ENCODE results near the gene CATSPERE. TPM values are rescaled to one million over a fixed set of nuclear protein-coding genes. Genes with fewer than 3 reads are reported as not detected.

The CATSPERE gene
- total RNA-seq, 5 donors from 2014 or later (not counting 1 experiment from before 2014, with no cell fraction given) = 0.79 to 1.5 (median 1.3) TPM

DNA sequence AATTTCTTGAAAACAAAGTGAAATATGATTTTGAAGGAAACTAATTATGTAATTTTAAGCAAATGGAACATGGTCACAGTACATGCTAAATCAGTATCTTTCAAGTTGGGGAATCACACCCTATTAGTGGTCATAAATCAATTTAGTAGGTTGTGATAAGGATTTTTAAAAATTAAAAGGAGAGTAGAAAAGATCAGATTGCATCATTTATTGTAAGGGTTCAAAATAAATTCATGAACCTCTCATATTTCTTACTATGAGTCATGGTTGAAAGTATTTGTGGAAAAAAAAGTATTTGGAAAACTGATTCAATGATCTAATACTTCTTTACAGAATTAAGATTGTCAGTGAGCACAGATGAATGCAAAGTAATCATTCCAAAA, 24.0 kb upstream of the CATSPERE start:
- ChIA-PET POLR2A (no interaction called here), CTCF (no interaction called here)
- H3K27ac ChIP-seq (ENCODE audit: low read length) = no peak overlapping the region
- H3K9me3 ChIP-seq = no peaks in the 10 kb centered on the region
- no peaks in the 10 kb centered on the region for H3K9me3 Mint-ChIP-seq
- peaks cover 36% of the 10 kb centered on the region for H3K36me3 Mint-ChIP-seq
- H3K36me3 ChIP-seq (ENCODE audit: control insufficient read depth in 2 of 2, extremely low read depth in 1 of 2, insufficient read depth in 1 of 2, low read length in 1 of 2) = peaks cover 8 to 28% of the 10 kb centered on the region in 2 donors
- DNase-seq (no peak), ATAC-seq (replicated peaks in 1 of 4) (no peak)
- no peak overlapping the region for H3K4me3 Mint-ChIP-seq
- no peaks in the 10 kb centered on the region for H3K27me3 Mint-ChIP-seq
- peaks cover 29 to 43% (median 38%) of the 10 kb centered on the region in 3 donors for H3K4me1 Mint-ChIP-seq
- peaks cover 0 to 7% of the 10 kb centered on the region in 2 experiments for H3K4me1 ChIP-seq (ENCODE audit: control insufficient read depth in 1 of 2, extremely low read depth in 1 of 2, insufficient read depth in 2 of 2, low read length in 2 of 2)
- H3K27ac Mint-ChIP-seq = no peak overlapping the region
- H3K4me3 ChIP-seq (ENCODE audit: control insufficient read depth in 1 of 2, extremely low read depth in 1 of 2, low read length in 1 of 2) = no peak overlapping the region
- H3K27me3 ChIP-seq (replicated peaks in 1 of 2; ENCODE audit: control insufficient read depth in 2 of 2, extremely low read depth in 1 of 2, insufficient read depth in 2 of 2, low read length in 1 of 2) = no peaks in the 10 kb centered on the region

DNA sequence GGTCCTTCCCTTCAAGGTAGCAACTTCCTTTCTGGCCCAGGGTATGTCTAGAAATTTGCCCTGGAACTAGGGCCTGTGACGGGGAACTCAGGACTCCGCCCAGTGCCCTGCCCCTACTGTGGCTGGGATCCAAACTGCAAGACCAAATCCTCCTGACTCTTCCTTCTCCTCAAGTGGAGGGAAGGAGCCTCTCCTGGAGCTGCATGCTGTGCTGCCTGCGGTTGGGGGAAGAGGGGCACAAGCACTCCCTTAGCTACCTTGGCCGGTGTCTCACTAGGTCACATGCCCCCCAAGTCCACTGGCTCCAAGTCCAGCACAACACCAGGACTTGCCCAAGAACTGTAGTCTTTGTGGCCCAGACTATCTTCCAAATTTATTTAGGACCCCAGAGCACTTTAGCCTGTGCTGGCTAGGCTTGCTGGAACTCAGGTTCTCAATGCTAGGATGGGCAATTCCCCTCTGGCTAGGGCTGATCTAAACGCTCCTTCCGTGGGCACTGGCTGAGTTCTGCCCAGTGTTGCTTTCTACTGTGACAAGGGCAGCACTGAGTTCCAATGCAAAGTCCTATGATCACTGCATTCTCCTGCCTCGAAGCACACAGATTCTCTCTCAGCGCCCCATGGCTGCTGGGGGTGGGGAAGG, 21.6 kb upstream of the CATSPERE start:
- Mint-ChIP-seq H3K36me3 (peaks cover 27% of the 10 kb centered on the region), H3K9me3 (no peaks in the 10 kb centered on the region), H3K4me1 (peaks cover 39 to 58% (median 51%) of the 10 kb centered on the region in 3 donors), H3K27ac (no peak overlapping the region), H3K4me3 (no peak overlapping the region), H3K27me3 (no peaks in the 10 kb centered on the region)
- Histone ChIP-seq H3K27me3 (replicated peaks in 1 of 2; ENCODE audit: control insufficient read depth in 2 of 2, extremely low read depth in 1 of 2, insufficient read depth in 2 of 2, low read length in 1 of 2) (no peaks in the 10 kb centered on the region), H3K4me1 (ENCODE audit: control insufficient read depth in 1 of 2, extremely low read depth in 1 of 2, insufficient read depth in 2 of 2, low read length in 2 of 2) (peaks cover 0 to 10% of the 10 kb centered on the region in 2 experiments), H3K27ac (ENCODE audit: low read length) (no peak overlapping the region), H3K4me3 (ENCODE audit: control insufficient read depth in 1 of 2, extremely low read depth in 1 of 2, low read length in 1 of 2) (no peak overlapping the region), H3K9me3 (no peaks in the 10 kb centered on the region), H3K36me3 (ENCODE audit: control insufficient read depth in 2 of 2, extremely low read depth in 1 of 2, insufficient read depth in 1 of 2, low read length in 1 of 2) (peaks cover 3 to 18% of the 10 kb centered on the region in 2 donors)
- 80% methylated on average over 4 of the region's 8 CpGs for WGBS (ENCODE audit: insufficient coverage)
- ATAC-seq (replicated peaks in 1 of 4) = no peak
- DNase-seq = no peak
- ChIA-PET CTCF (no interaction called here), POLR2A (interaction anchor here in 1 of 2 donors (0.8 kb wide), 1 partner anchor 10 kb away, joined by 3 read pairs; no protein-coding TSS in a partner anchor)

DNA sequence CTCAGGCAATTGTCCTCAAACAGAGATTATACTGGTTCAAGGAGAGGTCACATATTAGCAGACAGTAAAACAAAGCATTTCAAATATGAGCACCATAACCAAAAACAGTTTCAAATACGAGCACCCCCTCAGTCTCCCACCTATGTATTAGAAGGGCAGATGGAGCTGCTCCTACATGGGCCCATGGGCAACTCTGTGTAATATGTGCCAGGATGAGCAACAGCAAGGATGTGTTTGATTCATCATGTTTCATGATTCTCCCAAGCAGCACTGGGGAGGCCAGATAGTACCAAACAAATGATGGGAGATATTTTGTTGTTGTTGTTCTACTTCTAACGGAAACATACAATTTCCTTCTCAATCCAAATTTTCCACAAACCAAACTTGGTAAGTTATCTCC, 18.2 kb upstream of the CATSPERE start:
- Histone ChIP-seq H3K36me3 (ENCODE audit: control insufficient read depth in 2 of 2, extremely low read depth in 1 of 2, insufficient read depth in 1 of 2, low read length in 1 of 2) (peaks cover 0 to 4% of the 10 kb centered on the region in 2 donors), H3K27me3 (replicated peaks in 1 of 2; ENCODE audit: control insufficient read depth in 2 of 2, extremely low read depth in 1 of 2, insufficient read depth in 2 of 2, low read length in 1 of 2) (no peaks in the 10 kb centered on the region), H3K9me3 (no peaks in the 10 kb centered on the region), H3K4me1 (ENCODE audit: control insufficient read depth in 1 of 2, extremely low read depth in 1 of 2, insufficient read depth in 2 of 2, low read length in 2 of 2) (peaks cover 7 to 13% of the 10 kb centered on the region in 2 experiments), H3K27ac (ENCODE audit: low read length) (no peak overlapping the region), H3K4me3 (ENCODE audit: control insufficient read depth in 1 of 2, extremely low read depth in 1 of 2, low read length in 1 of 2) (no peak overlapping the region)
- ATAC-seq (replicated peaks in 1 of 4) (no peak), DNase-seq (no peak)
- Mint-ChIP-seq H3K36me3 (peaks cover 21% of the 10 kb centered on the region), H3K9me3 (no peaks in the 10 kb centered on the region), H3K27me3 (no peaks in the 10 kb centered on the region), H3K4me3 (no peak overlapping the region), H3K4me1 (peaks cover 67 to 71% (median 68%) of the 10 kb centered on the region in 3 donors), H3K27ac (no peak overlapping the region)
- ChIA-PET CTCF (interaction anchor here in 1 of 2 donors (0.6 kb wide), 1 partner anchor 359 kb away, joined by 3 read pairs; no protein-coding TSS in a partner anchor), POLR2A (interaction anchor here in 1 of 2 donors (0.5 to 0.6 kb wide), 2 partner anchors 12 to 764 kb away, joined by 3 to 4 read pairs; no protein-coding TSS in a partner anchor)
- no CpG with 5 or more reads among the region's 2 CpGs for WGBS (ENCODE audit: insufficient coverage)

DNA sequence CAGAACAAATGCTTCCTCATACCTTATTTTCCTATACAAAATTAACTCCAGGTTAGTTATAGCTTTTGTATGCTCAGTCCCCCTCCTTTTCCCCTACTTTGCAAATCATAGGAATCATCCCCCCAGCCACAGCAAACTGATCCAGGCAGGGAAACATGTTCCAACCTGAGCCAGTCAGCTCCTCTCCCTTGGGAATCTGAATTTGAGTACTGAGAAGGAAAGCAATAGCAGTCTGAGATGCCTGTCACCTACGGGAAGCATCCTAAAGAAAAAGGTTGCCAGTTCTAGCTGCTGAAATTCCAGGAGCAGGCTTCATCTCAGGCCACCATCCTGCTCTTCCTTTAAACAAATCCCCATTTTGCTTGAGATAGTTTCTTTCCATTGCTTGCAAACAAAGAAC, 16.2 kb upstream of the CATSPERE start:
- no peak for DNase-seq

DNA sequence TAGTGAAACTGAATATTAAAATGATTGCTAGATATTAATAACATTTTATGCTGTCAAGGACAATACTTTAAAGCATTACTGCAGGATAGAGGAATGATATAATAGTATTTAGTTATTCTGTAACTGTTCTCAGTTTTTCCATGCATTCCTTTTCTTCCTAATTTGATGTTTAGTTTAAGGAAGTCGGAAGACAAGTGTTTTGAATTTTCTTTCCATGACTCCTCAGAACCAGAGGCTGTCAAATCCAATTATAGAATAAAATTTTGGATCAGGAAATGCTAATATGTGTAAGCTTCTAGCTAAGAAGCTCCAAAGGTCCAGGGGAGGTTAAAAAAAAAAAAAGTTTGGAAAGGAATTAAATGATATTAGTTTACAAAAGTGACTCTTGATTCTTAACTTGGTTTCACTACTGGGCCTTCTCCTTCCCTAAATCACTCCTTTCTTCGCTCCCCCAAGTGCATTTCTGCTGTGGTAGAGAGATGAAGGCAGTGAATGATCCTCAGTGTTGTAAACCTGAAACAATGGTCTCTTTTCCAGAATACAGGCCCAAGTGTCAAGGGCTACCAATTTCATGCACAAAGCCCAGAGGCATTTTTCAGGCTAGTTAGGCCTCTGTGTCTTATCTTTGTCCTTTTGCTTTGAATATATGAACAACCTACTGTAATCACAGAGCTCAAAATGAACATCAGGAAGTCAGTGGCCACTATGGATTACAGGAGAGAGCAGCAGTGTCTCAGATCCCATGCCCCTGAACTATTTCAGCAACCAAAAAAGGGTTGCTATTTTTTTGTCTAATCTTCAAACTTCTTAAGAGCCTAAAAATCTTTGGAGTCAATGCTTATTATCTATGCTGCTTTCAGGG, 15.5 kb upstream of the CATSPERE start:
- H3K4me1 ChIP-seq (ENCODE audit: control insufficient read depth in 1 of 2, extremely low read depth in 1 of 2, insufficient read depth in 2 of 2, low read length in 2 of 2) = peaks cover 13 to 24% of the 10 kb centered on the region in 2 experiments
- H3K27ac ChIP-seq (ENCODE audit: low read length) = no peak overlapping the region
- H3K27me3 Mint-ChIP-seq = no peaks in the 10 kb centered on the region
- H3K27me3 ChIP-seq (replicated peaks in 1 of 2; ENCODE audit: control insufficient read depth in 2 of 2, extremely low read depth in 1 of 2, insufficient read depth in 2 of 2, low read length in 1 of 2) = no peaks in the 10 kb centered on the region
- peak overlapping the region in 1 of 2 donors; percentile 72 for H3K27ac Mint-ChIP-seq
- no CpG with 5 or more reads among the region's 2 CpGs for WGBS (ENCODE audit: insufficient coverage)
- no peaks in the 10 kb centered on the region for H3K9me3 Mint-ChIP-seq
- CTCF ChIA-PET = interaction anchor here (0.6 to 1.2 kb wide), 4 partner anchors 17 to 1102 kb away, joined by 3 to 5 read pairs (median 4); no protein-coding TSS in a partner anchor
- ATAC-seq (replicated peaks in 1 of 4) (no peak), DNase-seq (no peak)
- H3K4me3 Mint-ChIP-seq = peak overlapping the region in 1 of 3 donors; percentile 19
- peaks cover 68 to 77% (median 71%) of the 10 kb centered on the region in 3 donors for H3K4me1 Mint-ChIP-seq
- peaks cover 0 to 4% of the 10 kb centered on the region in 2 donors for H3K36me3 ChIP-seq (ENCODE audit: control insufficient read depth in 2 of 2, extremely low read depth in 1 of 2, insufficient read depth in 1 of 2, low read length in 1 of 2)
- H3K36me3 Mint-ChIP-seq = peaks cover 23% of the 10 kb centered on the region
- H3K4me3 ChIP-seq (ENCODE audit: control insufficient read depth in 1 of 2, extremely low read depth in 1 of 2, low read length in 1 of 2) = no peak overlapping the region
- POLR2A ChIA-PET = interaction anchor here (0.6 to 1.3 kb wide), 6 partner anchors 15 to 1074 kb away, joined by 3 to 6 read pairs (median 3); no protein-coding TSS in a partner anchor
- no peaks in the 10 kb centered on the region for H3K9me3 ChIP-seq

More for the DNA sequence above, 16.2 kb upstream of the CATSPERE start:
- ChIA-PET CTCF (interaction anchor here (0.6 to 0.7 kb wide), 3 partner anchors 19 to 184 kb away, joined by 3 to 6 read pairs (median 4); no protein-coding TSS in a partner anchor), POLR2A (interaction anchor here (0.6 to 0.8 kb wide), 5 partner anchors 17 to 1073 kb away, joined by 3 to 6 read pairs (median 3); no protein-coding TSS in a partner anchor)
- no peak for ATAC-seq (replicated peaks in 1 of 4)
- Mint-ChIP-seq H3K27me3 (no peaks in the 10 kb centered on the region), H3K4me1 (peaks cover 68 to 75% (median 69%) of the 10 kb centered on the region in 3 donors), H3K4me3 (peak overlapping the region in 2 of 3 donors; percentile 19 to 21), H3K9me3 (no peaks in the 10 kb centered on the region), H3K36me3 (peaks cover 27% of the 10 kb centered on the region), H3K27ac (no peak overlapping the region)
- no peaks in the 10 kb centered on the region for H3K9me3 ChIP-seq
- H3K4me1 ChIP-seq (ENCODE audit: control insufficient read depth in 1 of 2, extremely low read depth in 1 of 2, insufficient read depth in 2 of 2, low read length in 2 of 2) = peaks cover 10 to 19% of the 10 kb centered on the region in 2 experiments
- H3K27me3 ChIP-seq (replicated peaks in 1 of 2; ENCODE audit: control insufficient read depth in 2 of 2, extremely low read depth in 1 of 2, insufficient read depth in 2 of 2, low read length in 1 of 2) = no peaks in the 10 kb centered on the region
- peaks cover 0 to 4% of the 10 kb centered on the region in 2 donors for H3K36me3 ChIP-seq (ENCODE audit: control insufficient read depth in 2 of 2, extremely low read depth in 1 of 2, insufficient read depth in 1 of 2, low read length in 1 of 2)
- no CpG with 5 or more reads among the region's 1 CpG for WGBS (ENCODE audit: insufficient coverage)
- no peak overlapping the region for H3K4me3 ChIP-seq (ENCODE audit: control insufficient read depth in 1 of 2, extremely low read depth in 1 of 2, low read length in 1 of 2)
- no peak overlapping the region for H3K27ac ChIP-seq (ENCODE audit: low read length)

DNA sequence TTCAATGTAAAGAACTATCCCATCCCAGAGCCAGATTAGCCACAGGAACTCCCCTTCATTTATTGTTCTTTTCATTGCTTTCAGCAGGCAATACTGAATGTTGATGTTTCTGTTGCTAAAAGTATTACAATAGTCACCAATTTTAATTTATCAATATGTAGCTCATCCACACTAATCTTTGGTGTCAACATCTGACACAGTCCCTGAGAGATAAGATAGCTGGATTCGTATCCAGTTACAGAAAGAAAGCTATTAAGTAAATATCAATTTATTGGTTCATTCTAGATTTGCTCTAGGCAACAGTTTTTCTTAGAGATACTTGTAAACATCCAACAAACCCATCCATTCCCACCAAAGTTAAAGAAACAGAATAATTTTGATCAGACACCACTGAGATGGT, 14.0 kb upstream of the CATSPERE start:
- CTCF ChIA-PET = interaction anchor here (1.0 to 1.4 kb wide), 3 partner anchors 16 to 31 kb away, joined by 3 to 5 read pairs (median 4); no protein-coding TSS in a partner anchor
- no peak for ATAC-seq (replicated peaks in 1 of 4)
- H3K27me3 Mint-ChIP-seq = no peaks in the 10 kb centered on the region
- peak overlapping the region in 1 of 2 donors; percentile 46 for H3K27ac Mint-ChIP-seq
- peaks cover 72 to 78% (median 73%) of the 10 kb centered on the region in 3 donors for H3K4me1 Mint-ChIP-seq
- peaks cover 0 to under 1% (median 0%) of the 10 kb centered on the region in 3 donors for H3K9me3 Mint-ChIP-seq
- Histone ChIP-seq H3K36me3 (ENCODE audit: control insufficient read depth in 2 of 2, extremely low read depth in 1 of 2, insufficient read depth in 1 of 2, low read length in 1 of 2) (peaks cover 0 to 4% of the 10 kb centered on the region in 2 donors), H3K27me3 (replicated peaks in 1 of 2; ENCODE audit: control insufficient read depth in 2 of 2, extremely low read depth in 1 of 2, insufficient read depth in 2 of 2, low read length in 1 of 2) (no peaks in the 10 kb centered on the region), H3K4me1 (ENCODE audit: control insufficient read depth in 1 of 2, extremely low read depth in 1 of 2, insufficient read depth in 2 of 2, low read length in 2 of 2) (peaks cover 13 to 24% of the 10 kb centered on the region in 2 experiments), H3K9me3 (no peaks in the 10 kb centered on the region), H3K27ac (ENCODE audit: low read length) (no peak overlapping the region), H3K4me3 (ENCODE audit: control insufficient read depth in 1 of 2, extremely low read depth in 1 of 2, low read length in 1 of 2) (no peak overlapping the region)
- no peak for DNase-seq
- POLR2A ChIA-PET = interaction anchor here (0.6 to 1.3 kb wide), 2 partner anchors 22 to 567 kb away, joined by 3 to 5 read pairs; no protein-coding TSS in a partner anchor
- no CpG with 5 or more reads among the region's 1 CpG for WGBS (ENCODE audit: insufficient coverage)
- peak overlapping the region in 1 of 3 donors; percentile 25 for H3K4me3 Mint-ChIP-seq
- H3K36me3 Mint-ChIP-seq = peaks cover 23% of the 10 kb centered on the region

Measured in T-cell (primary cell).